Cerebellar nuclear complex (tissue), 1 donor: ENCODE results near the gene ITPR1.

Experiments used
- DNase-seq, 2 experiments: peaks; one replicate each; lab custom pipeline; 2025; lab: John Stamatoyannopoulos, UW

Gene ITPR1

GRCh38 chr3:4744405-4745234, 251.5 kb downstream of the ITPR1 start:
- no peak for DNase-seq

- no peak for DNase-seq
These were observed 252.1 kb downstream of the ITPR1 start for GRCh38 chr3:4745235-4745610.

- DNase-seq: no peak
These were observed 253.3 kb downstream of the ITPR1 start for GRCh38 chr3:4746241-4746958.

GRCh38 chr3:4748127-4748526, 255.0 kb downstream of the ITPR1 start:
- no peak for DNase-seq

GRCh38 chr3:4748701-4749378, 255.7 kb downstream of the ITPR1 start:
- no peak for DNase-seq

- DNase-seq: no peak
These were observed 256.4 kb downstream of the ITPR1 start for GRCh38 chr3:4749567-4750002.

- peak; percentile 59 to 60 for DNase-seq
These were observed 257.3 kb downstream of the ITPR1 start for GRCh38 chr3:4750306-4750968.

GRCh38 chr3:4751029-4751501, 257.9 kb downstream of the ITPR1 start:
- no peak for DNase-seq

GRCh38 chr3:4751502-4752101, 258.5 kb downstream of the ITPR1 start:
- no peak for DNase-seq

- DNase-seq: no peak
These were observed 259.3 kb downstream of the ITPR1 start for GRCh38 chr3:4752201-4753072.

- DNase-seq: no peak
These were observed 260.0 kb downstream of the ITPR1 start for GRCh38 chr3:4753073-4753691.

GRCh38 chr3:4754180-4755086, 261.3 kb downstream of the ITPR1 start:
- DNase-seq: no peak

GRCh38 chr3:4755566-4755965, 262.4 kb downstream of the ITPR1 start:
- DNase-seq: no peak

- no peak for DNase-seq
These were observed 263.1 kb downstream of the ITPR1 start for GRCh38 chr3:4756057-4756775.

GRCh38 chr3:4756855-4757574, 263.9 kb downstream of the ITPR1 start:
- DNase-seq: no peak

- no peak for DNase-seq
These were observed 264.6 kb downstream of the ITPR1 start for GRCh38 chr3:4757575-4758248.

- DNase-seq: no peak
These were observed 265.2 kb downstream of the ITPR1 start for GRCh38 chr3:4758249-4758860.
